IMR-90 (cell line): ENCODE data around the gene NR6A1.

Source experiments
- CHD1 ChIP-seq: IDR thresholded peaks from 2 replicates; pipeline ENCODE4 v1.6.1; 2012; ENCODE audit warnings: low read depth, low read length, improper control_type of control experiment
- CTCF ChIP-seq: conservative IDR thresholded peaks from 2 replicates; pipeline ENCODE4 v1.5.1; 2012; ENCODE audit warnings: mild to moderate bottlenecking, low read depth, low read length, improper control_type of control experiment
- FOS ChIP-seq: fragments of 150-350 bp; IDR thresholded peaks from 2 replicates; pipeline ENCODE4 v1.6.1; 2016; ENCODE audit warnings: low read depth, low read length
- POLR2A ChIP-seq: IDR thresholded peaks from 2 replicates; pipeline ENCODE4 v1.6.1; 2012; ENCODE audit warnings: mild to moderate bottlenecking, low read depth, low read length
- RAD21 ChIP-seq: IDR thresholded peaks from 2 replicates; pipeline ENCODE4 v1.6.1; 2012; ENCODE audit warnings: low read length, improper control_type of control experiment

- no peak for TF ChIP-seq CTCF
- no peak for TF ChIP-seq FOS
- TF ChIP-seq POLR2A: no peak
- no peak for TF ChIP-seq CHD1
- TF ChIP-seq RAD21: no peak
Measured at GRCh38 chr9:124606027-124606426, 165.1 kb downstream of the NR6A1 start.
